GM19240 (cell line): ENCODE data around the gene IFNK.

Experiments used
- DNase-seq: peaks from one replicate; pipeline ENCODE4 v3.0.0; 2011; ENCODE audit warnings: low spot score; ENCODE audit not compliant: insufficient read length

IFNK gene

GRCh38 chr9:27572918-27573633, 49.0 kb downstream of the IFNK start, which contains the start of gene C9orf72:
TSS of gene C9orf72 (minus strand) at chr9:27573481. CDS start at chr9:27567120, 6,361 bp downstream.
- peak; percentile 32 for DNase-seq

GRCh38 chr9:27573634-27574590, 49.8 kb downstream of the IFNK start:
- peak; percentile 72 for DNase-seq
